SK-N-MC (cell line): ENCODE data around the gene PCBP3.

Experiments
- EZH2 ChIP-seq: fragments of 200-600 bp; sonication (generic); IDR thresholded peaks from one replicate; pipeline ENCODE4 v1.6.1; 2017; ENCODE audit warnings: antibody characterized with exemption
- FOXP2 ChIP-seq: optimal IDR thresholded peaks from 2 replicates; pipeline ENCODE3; 2011; ENCODE audit warnings: mild to moderate bottlenecking, moderate library complexity; ENCODE audit not compliant: insufficient read depth; ENCODE audit errors: extremely low read length, control extremely low read depth
- POLR2AphosphoS5 ChIP-seq: IDR thresholded peaks from 2 replicates; pipeline ENCODE4 v1.6.1; 2012; ENCODE audit warnings: mild to moderate bottlenecking, low read depth, low read length, borderline replicate concordance

- no peak for TF ChIP-seq POLR2AphosphoS5
- TF ChIP-seq EZH2 = no peak
- TF ChIP-seq FOXP2 = no peak
Observed at GRCh38 chr21:45846373-45847160, 203.0 kb downstream of the PCBP3 start.
